Measurements from ENCODE around the gene TTLL9.

- TF ChIP-seq CTCF (IDR thresholded peaks at IDR 0.05) (no peak), EP300 (IDR thresholded peaks at IDR 0.05) (no peak)
These were observed 45.3 kb downstream of the TTLL9 start for GRCh38 chr20:31915491-31916280.
